Activated naive CD8-positive, alpha-beta T cell treated with anti-CD3 and anti-CD28 coated beads, Interleukin-2, amount 10 ng/mL, durations not matched to agents 7 days and 5 days (primary cell): Measurements from ENCODE around the gene ATP10A. TPM values are rescaled to one million over a fixed set of nuclear protein-coding genes. Genes with fewer than 3 reads are reported as not detected.

Source experiments
- ATAC-seq: fragments of 150-1000 bp; cut with Tn5 transposase; one replicate; pipeline ENCODE4 v1.10.0; 2021; ENCODE audit warnings: low read depth, moderate library complexity
- POLR2A ChIA-PET: fragments of 350-600 bp; sonication (Branson Sonifier 250); formaldehyde crosslinking; loops from one replicate; lab custom pipeline; 2021; ENCODE audit warnings: antibody characterized with exemption; lab: Charles Lee
- DNase-seq: peaks from one replicate; pipeline ENCODE4 v3.0.0; 2021
- H3K27ac Mint-ChIP-seq: one replicate; pipeline ENCODE4 v1.8.0; 2022; ENCODE audit warnings: mild to moderate bottlenecking, mixed read lengths
- H3K27me3 Mint-ChIP-seq: one replicate; pipeline ENCODE4 v1.8.0; 2022; ENCODE audit warnings: mild to moderate bottlenecking, moderate library complexity, mixed read lengths
- H3K36me3 Mint-ChIP-seq: one replicate; pipeline ENCODE4 v1.8.0; 2021; ENCODE audit warnings: mild to moderate bottlenecking, mixed read lengths
- H3K4me1 Mint-ChIP-seq: one replicate; pipeline ENCODE4 v1.8.0; 2021; ENCODE audit warnings: mixed read lengths
- H3K4me3 Mint-ChIP-seq: one replicate; pipeline ENCODE4 v1.8.0; 2022; ENCODE audit warnings: mild to moderate bottlenecking, moderate library complexity, mixed read lengths
- H3K9me3 Mint-ChIP-seq: one replicate; pipeline ENCODE4 v1.8.0; 2021; ENCODE audit warnings: mixed read lengths
- total RNA-seq, 2 experiments: library from RNA; stranded (reverse); gene quantifications; one replicate each; pipeline ENCODE4 v1.2.3, GENCODE V29; 2021

ATP10A gene
- total RNA-seq, 2 experiments from 2014 or later, result 57.9 to 60.3 TPM

DNA sequence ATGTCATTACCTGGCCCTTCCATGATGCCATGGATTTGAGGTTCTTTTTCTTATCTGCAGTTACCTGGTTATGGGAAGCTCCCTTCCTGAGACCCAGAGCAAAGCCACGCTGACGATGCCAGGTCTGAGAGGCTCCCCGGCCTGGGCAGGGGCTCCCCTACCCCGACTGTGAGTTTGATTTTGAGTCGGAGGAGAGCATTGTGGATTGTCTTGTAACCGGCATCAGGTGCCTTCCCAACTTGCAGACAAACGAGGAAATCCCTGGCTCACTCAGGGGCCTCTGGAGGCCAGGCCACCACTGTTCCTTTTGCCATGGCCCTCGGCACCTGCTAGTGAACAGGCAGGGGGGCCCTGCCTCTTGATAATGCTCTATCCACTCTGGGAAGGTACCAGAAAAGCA, 151.4 kb downstream of the ATP10A start:
- DNase-seq, result no peak
- POLR2A ChIA-PET, result no interaction called here
- Mint-ChIP-seq H3K27ac (no peak overlapping the region), H3K36me3 (peaks cover 9% of the 10 kb centered on the region), H3K27me3 (no peaks in the 10 kb centered on the region), H3K9me3 (no peaks in the 10 kb centered on the region), H3K4me3 (no peak overlapping the region), H3K4me1 (no peaks in the 10 kb centered on the region)
- no peak for ATAC-seq

DNA sequence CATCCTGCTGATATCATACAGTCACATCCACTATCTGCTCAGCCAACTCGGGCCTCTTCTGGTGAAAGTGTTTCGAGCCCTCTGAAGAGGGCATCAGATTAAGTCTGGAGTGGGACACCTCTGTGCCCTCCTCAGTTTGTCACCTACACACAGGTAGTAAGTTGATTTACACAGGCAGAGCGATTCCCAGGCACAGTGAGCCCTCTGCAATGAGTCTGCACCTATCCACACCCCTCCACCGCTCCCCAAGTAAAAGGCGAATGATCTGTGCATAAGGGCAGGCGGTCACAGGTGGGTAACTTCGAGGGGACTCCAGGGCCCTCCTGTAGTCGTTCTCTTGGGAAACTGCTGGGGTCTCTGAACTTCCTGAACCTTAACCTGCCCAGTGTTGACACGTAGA, 152.0 kb downstream of the ATP10A start:
- DNase-seq, result no peak
- Mint-ChIP-seq H3K9me3 (no peaks in the 10 kb centered on the region), H3K4me1 (no peaks in the 10 kb centered on the region), H3K36me3 (peaks cover 7% of the 10 kb centered on the region), H3K27me3 (no peaks in the 10 kb centered on the region), H3K27ac (no peak overlapping the region), H3K4me3 (no peak overlapping the region)
- POLR2A ChIA-PET, result no interaction called here
- no peak for ATAC-seq

DNA sequence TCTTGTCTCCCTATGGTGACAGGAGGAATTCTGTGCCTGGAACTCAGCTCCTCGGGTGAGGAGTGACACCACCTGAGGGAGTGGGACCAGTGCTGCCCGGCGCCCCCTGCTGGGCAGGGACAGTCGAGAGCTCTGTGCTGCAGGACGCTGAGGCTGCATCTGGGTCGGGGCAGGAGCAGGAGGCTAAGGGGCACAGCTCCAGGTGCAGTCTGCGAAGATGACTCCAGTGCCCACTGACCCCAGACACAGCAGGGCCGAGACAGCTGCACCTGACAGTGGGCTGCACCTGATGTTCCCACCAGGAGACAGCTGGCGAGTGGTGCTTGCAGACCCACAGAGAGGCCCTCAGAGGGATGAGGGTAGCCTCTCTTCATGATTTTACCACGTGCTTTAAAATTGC, 152.9 kb downstream of the ATP10A start:
- POLR2A ChIA-PET, result no interaction called here
- peaks cover 8% of the 10 kb centered on the region for H3K36me3 Mint-ChIP-seq
- DNase-seq, result peak; percentile 62
- H3K27me3 Mint-ChIP-seq, result no peaks in the 10 kb centered on the region
- no peak overlapping the region for H3K4me3 Mint-ChIP-seq
- H3K9me3 Mint-ChIP-seq, result no peaks in the 10 kb centered on the region
- no peak overlapping the region for H3K27ac Mint-ChIP-seq
- H3K4me1 Mint-ChIP-seq, result no peaks in the 10 kb centered on the region
- peak; percentile 70 for ATAC-seq

DNA sequence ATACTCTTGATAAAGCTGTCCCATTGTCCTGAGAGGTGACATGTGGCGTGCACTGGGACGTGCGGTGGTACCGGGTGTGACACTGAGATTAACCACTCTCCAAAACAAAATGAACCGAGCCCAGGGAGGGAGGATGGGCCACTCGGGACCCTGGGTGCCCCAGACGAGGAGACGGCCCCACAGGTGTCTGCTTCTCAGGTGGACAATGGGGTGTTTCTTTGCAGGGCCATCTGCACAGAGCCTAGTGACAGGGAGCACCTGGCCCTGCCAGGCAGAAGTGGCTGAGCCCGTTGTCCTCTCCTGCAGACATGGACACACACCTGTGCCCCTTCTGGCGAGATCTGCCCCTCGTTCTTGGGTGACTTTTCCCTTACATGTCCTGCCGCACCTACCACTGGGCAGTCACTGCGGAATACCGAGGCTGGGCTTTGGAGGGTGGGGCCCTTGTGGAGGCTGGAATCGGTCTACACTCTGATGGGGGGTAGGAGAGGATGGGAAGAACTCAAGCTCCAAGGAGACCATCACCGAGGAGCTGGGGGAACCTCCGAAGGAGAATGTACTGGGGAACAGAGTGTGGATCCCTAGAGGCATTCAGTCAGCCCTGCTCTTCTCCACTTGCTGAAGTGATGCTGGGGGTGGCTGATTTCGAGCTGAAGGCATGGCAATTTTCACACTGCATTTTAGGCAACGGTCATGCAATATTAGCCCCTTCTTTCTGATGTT, 153.5 kb downstream of the ATP10A start:
- Mint-ChIP-seq H3K4me1 (no peaks in the 10 kb centered on the region), H3K27me3 (no peaks in the 10 kb centered on the region), H3K27ac (no peak overlapping the region), H3K9me3 (no peaks in the 10 kb centered on the region), H3K36me3 (peaks cover 10% of the 10 kb centered on the region), H3K4me3 (no peak overlapping the region)
- ATAC-seq (no peak), DNase-seq (no peak)
- POLR2A ChIA-PET, result no interaction called here

DNA sequence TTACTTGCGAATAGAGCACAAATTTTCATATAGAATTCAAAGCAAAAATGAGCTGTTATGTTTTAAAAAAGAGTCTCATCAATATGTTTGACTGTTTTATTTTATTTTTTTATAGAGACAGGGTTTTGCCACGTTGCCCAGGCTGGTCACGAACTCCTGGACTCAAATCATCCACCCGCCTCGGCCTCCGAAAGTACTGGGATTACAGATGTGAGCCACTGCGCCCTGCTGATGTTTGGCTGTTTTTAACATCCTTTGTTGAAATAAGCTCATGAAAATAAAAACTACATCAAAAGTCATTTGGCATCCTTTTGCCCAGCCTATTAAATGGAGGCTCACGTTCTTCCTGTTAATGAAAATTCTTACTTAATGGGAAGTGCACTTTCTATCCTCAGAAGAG, 154.7 kb downstream of the ATP10A start:
- POLR2A ChIA-PET, result no interaction called here
- no peak for DNase-seq
- H3K36me3 Mint-ChIP-seq, result peaks cover 10% of the 10 kb centered on the region
- H3K4me3 Mint-ChIP-seq, result no peak overlapping the region
- no peaks in the 10 kb centered on the region for H3K4me1 Mint-ChIP-seq
- no peak overlapping the region for H3K27ac Mint-ChIP-seq
- H3K9me3 Mint-ChIP-seq, result no peaks in the 10 kb centered on the region
- no peaks in the 10 kb centered on the region for H3K27me3 Mint-ChIP-seq
- no peak for ATAC-seq

DNA sequence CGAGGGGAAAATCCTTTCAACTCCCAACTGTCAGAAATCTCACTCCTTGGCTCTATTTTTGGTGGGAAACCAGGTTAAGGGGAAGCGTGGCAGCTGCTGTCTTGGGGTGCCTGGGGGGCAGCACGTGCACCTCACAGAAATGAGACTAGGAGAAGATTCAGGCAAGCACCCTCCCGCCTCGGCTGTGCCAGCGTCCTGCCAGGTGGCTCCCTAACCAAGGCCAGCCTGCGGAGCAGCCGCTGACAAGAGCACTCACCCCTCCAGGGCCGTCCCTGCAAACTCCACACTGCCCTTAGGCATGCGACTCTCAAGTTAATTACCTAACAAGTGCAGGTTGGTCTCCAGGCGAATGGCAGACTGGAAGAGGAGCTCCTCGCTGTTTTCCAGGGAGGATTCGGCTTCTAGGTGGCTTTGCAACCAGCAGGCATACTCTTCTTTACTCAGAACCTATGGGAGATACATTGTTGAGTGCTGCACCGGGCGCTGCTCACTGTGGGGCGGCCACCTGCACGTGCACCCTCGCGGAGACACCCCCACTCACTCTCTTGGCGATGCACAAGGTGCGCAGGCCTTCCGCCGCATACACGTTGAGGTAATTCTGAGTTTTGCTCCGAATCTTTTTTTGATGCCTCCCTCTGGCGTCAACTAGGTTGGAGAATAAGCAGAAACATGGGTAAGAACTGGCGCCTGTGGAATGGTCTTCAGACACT, 155.3 kb downstream of the ATP10A start:
- Mint-ChIP-seq H3K9me3 (no peaks in the 10 kb centered on the region), H3K4me1 (no peaks in the 10 kb centered on the region), H3K36me3 (peaks cover 10% of the 10 kb centered on the region), H3K4me3 (no peak overlapping the region), H3K27ac (no peak overlapping the region), H3K27me3 (no peaks in the 10 kb centered on the region)
- DNase-seq (no peak), ATAC-seq (no peak)
- POLR2A ChIA-PET, result no interaction called here

DNA sequence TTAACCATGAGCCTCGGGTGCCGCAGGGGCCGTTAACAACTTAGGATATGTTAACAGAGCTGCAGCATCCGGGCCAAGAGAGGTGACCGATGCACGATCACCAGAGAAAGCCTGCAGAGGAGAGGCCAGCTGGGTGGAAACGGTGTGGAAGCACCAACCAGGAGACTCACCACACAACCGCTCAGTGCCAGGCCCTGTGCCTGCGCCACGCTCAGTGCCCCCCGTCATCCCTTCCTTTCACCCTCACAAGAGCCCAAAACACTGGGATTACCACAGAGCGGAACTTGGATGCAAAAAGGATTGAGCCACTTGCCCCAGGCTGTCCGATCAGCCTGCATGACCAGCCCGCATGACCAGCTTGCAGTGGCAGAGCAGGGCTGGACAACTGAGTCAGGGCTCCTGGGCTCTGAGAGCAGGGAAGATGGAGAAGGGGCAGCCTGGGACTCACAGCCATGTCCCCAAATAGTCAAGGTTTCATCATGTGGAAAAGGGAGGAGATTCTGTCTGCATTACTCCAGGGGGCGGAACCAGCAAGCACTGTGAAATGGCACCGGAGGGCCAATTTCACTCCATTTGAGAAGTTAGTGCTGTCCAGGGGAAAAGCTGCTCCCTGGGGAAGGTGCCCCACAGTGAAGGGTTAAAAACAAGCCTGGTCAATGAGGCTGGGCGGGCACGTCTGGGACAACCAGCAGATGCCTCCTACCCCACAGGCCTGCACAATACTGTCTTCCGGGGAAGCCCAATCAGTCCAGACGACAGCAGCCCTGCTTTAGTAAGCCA, 156.8 kb downstream of the ATP10A start:
- Mint-ChIP-seq H3K36me3 (peaks cover 8% of the 10 kb centered on the region), H3K27me3 (no peaks in the 10 kb centered on the region), H3K27ac (no peak overlapping the region), H3K4me1 (no peaks in the 10 kb centered on the region), H3K4me3 (no peak overlapping the region), H3K9me3 (no peaks in the 10 kb centered on the region)
- ATAC-seq (no peak), DNase-seq (no peak)
- POLR2A ChIA-PET, result no interaction called here

DNA sequence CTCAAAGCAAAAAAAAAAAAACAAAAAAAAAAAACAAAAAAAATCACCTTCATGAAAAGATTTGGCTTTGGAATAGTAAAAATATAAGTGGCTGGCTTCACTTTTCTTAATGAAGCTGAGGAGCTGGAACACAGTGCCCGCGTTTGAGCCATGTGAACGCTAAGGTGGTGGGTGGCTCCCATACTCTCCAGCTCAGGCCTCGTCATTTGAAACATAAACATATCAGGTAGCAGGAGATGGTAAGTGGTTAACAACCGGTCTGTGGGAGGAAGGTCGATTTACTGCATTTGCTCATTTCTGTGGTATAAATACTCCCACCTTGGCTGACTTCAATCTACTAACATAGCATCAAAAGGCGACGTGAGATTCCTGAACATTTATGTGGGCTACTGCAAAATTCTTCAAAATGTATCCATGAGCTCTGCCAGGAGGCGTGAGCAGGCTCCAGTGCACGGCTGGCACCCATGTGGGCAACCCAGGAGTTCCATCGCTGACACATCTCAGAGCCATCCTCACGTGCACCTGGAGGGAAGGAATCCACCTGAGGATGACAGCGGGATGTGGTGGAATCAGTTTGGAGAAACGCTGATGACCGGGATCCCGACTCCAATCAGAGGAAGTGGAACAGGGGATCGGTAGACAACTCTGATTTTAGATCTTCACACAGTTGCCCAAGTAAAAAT, 157.6 kb downstream of the ATP10A start:
- peaks cover 11% of the 10 kb centered on the region for H3K36me3 Mint-ChIP-seq
- POLR2A ChIA-PET, result interaction anchor here (0.6 to 0.7 kb wide), 2 partner anchors 9 to 148 kb away, joined by 3 to 4 read pairs; no protein-coding TSS in a partner anchor
- no peak overlapping the region for H3K4me3 Mint-ChIP-seq
- no peaks in the 10 kb centered on the region for H3K27me3 Mint-ChIP-seq
- H3K9me3 Mint-ChIP-seq, result no peaks in the 10 kb centered on the region
- ATAC-seq, result no peak
- no peak overlapping the region for H3K27ac Mint-ChIP-seq
- H3K4me1 Mint-ChIP-seq, result no peaks in the 10 kb centered on the region
- DNase-seq, result no peak

DNA sequence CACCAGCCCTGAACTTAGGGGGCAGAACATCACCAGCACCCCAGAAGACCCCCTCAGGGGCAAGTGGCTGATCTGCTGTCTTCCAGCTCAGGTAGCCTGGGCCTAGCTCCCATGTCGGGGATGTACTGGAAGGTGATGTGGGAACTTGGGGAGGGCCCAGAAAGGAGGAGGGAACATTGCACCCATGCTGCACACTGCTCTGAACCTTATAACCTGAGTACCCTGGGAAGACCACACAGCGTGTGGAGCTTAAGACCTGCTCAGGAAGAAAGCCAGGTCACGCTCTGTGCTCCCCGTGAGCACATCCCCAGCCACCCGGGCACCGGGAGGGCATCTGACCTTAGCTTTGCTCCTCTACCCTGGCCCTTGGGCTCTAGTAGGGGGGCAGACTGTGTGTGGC, 159.4 kb downstream of the ATP10A start:
- H3K4me3 Mint-ChIP-seq, result no peak overlapping the region
- H3K27ac Mint-ChIP-seq, result no peak overlapping the region
- H3K27me3 Mint-ChIP-seq, result no peaks in the 10 kb centered on the region
- POLR2A ChIA-PET, result no interaction called here
- H3K36me3 Mint-ChIP-seq, result peaks cover 16% of the 10 kb centered on the region
- ATAC-seq (no peak), DNase-seq (no peak)
- no peaks in the 10 kb centered on the region for H3K9me3 Mint-ChIP-seq
- H3K4me1 Mint-ChIP-seq, result no peaks in the 10 kb centered on the region

DNA sequence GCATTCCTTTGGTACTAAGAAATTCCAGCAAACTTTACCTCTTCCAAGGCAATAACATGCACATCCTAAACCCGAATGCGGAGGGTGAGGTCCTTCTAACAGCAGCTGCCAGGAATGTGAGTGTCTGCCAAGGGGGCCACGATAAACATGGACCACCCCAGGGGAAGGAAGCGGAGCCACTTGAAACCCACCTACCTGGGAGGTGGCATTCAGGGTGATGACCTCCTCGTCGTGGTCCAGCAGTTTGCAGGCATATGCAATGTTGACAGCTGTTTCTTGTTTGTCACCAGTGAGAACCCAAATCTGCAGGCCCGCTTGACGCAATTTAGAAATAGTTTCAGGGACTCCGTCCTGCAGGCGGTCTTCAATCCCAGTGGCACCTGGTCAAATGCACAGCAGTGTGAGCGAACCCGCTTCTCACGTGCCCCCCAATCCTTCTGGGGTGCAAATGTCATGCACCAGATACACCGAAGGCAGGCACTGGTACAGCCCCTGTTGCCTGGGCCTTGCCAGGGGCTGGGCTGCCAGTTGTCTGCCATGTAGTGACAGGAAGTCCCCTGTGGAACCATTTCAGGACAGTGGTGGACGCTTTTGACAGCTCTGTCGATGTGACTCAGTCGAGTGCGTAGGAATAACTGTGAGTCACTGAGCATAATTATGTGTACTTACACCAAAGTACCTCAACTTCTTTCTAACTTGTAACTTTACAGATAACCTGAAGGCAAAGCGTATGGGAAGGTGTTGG, 161.2 kb downstream of the ATP10A start:
- no peak overlapping the region for H3K4me3 Mint-ChIP-seq
- H3K27ac Mint-ChIP-seq, result no peak overlapping the region
- no peak for ATAC-seq
- H3K36me3 Mint-ChIP-seq, result peaks cover 20% of the 10 kb centered on the region
- no peak for DNase-seq
- H3K4me1 Mint-ChIP-seq, result no peaks in the 10 kb centered on the region
- no peaks in the 10 kb centered on the region for H3K27me3 Mint-ChIP-seq
- POLR2A ChIA-PET, result interaction anchor here (0.6 kb wide), 1 partner anchor 196 kb away, joined by 3 read pairs; no protein-coding TSS in a partner anchor
- H3K9me3 Mint-ChIP-seq, result no peaks in the 10 kb centered on the region

DNA sequence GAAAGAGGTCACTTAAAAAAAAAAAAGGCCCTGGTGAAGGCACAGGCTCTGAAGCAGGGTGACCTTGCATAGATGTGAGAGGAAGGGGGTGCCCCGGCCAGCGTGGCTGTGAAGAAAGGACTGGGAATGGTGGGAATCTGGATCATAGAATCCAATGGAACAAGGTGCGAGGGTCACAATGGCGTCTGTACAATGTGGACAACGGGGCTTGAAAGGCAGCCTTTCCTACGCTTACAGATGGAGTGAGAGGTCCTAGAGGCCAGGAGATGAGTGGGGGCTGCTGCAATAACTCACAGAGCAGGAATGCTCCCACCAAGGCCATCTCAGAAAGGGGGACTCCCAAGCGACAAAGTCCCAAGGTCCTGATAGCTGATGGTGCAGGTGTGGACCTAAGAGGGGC, 162.2 kb downstream of the ATP10A start:
- Mint-ChIP-seq H3K36me3 (peaks cover 27% of the 10 kb centered on the region), H3K9me3 (no peaks in the 10 kb centered on the region), H3K4me3 (no peak overlapping the region), H3K27me3 (no peaks in the 10 kb centered on the region), H3K27ac (no peak overlapping the region), H3K4me1 (no peaks in the 10 kb centered on the region)
- no peak for ATAC-seq
- POLR2A ChIA-PET, result no interaction called here
- DNase-seq, result no peak

DNA sequence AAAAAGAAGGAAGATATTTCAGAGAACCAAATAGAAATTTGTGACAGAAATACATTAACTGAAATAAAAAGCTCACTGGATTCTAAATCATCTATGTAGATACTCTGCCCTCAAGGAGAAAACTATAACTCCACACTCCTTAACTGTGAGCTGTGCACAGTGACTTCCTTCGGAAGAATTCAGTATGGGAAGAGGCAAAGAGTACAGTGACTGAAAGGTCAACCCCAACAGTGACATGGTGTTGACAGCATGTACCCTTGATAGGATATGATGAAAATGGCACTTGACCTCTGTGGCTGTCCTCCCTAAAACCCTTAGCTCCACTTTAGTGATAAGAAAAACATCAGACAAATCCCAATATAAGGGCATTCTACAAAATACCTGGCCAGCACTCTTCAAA, 165.5 kb downstream of the ATP10A start:
- DNase-seq, result no peak
- Mint-ChIP-seq H3K4me1 (no peaks in the 10 kb centered on the region), H3K27ac (no peak overlapping the region), H3K36me3 (peaks cover 23% of the 10 kb centered on the region), H3K27me3 (no peaks in the 10 kb centered on the region), H3K9me3 (no peaks in the 10 kb centered on the region), H3K4me3 (no peak overlapping the region)
- no peak for ATAC-seq
- POLR2A ChIA-PET, result no interaction called here
